ENCODE results near the gene ITPK1.

DNA sequence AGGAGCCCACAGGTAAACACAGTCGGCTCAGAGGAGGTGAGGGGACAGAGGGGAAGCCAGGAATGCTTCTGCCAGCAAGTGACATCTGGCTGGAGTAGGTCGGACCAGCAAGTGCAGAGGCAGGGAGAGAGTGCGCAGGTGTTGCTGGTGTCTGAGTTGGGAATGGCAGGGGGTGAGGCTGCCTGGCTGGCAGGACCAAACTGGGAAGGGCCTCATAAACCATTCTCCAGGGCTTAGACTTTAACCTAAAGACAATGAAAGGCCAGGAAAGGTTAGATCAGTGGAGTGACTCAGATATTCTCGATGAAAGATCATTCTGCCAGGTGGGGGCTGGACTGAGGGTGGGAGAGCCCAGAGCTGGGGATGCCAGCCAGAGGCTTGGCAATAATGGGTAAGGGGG lies 66.4 kb downstream of the ITPK1 start:
- TF ChIP-seq RAD21 (IDR thresholded peaks at IDR 0.05; ENCODE audit: insufficient read depth, low read depth, low read length) (no peak), RCOR1 (conservative IDR thresholded peaks at IDR 0.05; ENCODE audit: low read depth, low read length) (no peak), SRF (IDR thresholded peaks at IDR 0.05; ENCODE audit: low read depth in 2 of 2, low read length in 2 of 2) (no peak), BCL11A (IDR thresholded peaks at IDR 0.05; ENCODE audit: low read depth, low read length) (no peak), KDM1A (IDR thresholded peaks at IDR 0.05; ENCODE audit: borderline replicate concordance) (no peak)
- TF ChIP-seq, protein P1, sequence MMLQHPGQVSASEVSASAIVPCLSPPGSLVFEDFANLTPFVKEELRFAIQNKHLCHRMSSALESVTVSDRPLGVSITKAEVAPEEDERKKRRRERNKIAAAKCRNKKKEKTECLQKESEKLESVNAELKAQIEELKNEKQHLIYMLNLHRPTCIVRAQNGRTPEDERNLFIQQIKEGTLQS (IDR thresholded peaks at IDR 0.05; ENCODE audit: borderline replicate concordance, extremely low read depth, low read depth, low read length), result no peak
- TF ChIP-seq, protein P2, sequence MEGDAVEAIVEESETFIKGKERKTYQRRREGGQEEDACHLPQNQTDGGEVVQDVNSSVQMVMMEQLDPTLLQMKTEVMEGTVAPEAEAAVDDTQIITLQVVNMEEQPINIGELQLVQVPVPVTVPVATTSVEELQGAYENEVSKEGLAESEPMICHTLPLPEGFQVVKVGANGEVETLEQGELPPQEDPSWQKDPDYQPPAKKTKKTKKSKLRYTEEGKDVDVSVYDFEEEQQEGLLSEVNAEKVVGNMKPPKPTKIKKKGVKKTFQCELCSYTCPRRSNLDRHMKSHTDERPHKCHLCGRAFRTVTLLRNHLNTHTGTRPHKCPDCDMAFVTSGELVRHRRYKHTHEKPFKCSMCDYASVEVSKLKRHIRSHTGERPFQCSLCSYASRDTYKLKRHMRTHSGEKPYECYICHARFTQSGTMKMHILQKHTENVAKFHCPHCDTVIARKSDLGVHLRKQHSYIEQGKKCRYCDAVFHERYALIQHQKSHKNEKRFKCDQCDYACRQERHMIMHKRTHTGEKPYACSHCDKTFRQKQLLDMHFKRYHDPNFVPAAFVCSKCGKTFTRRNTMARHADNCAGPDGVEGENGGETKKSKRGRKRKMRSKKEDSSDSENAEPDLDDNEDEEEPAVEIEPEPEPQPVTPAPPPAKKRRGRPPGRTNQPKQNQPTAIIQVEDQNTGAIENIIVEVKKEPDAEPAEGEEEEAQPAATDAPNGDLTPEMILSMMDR (IDR thresholded peaks at IDR 0.05 in 2 of 3, conservative IDR thresholded peaks at IDR 0.05 in 1 of 3; ENCODE audit: control insufficient read depth in 2 of 3, extremely low read depth in 1 of 3, insufficient read depth in 1 of 3, low read depth in 3 of 3, low read length in 3 of 3), result no peak

Measured in GM12878 (cell line).